Astrocyte (in vitro differentiated cells and primary cell): ENCODE measurements around the gene MOB1B. TPM values are rescaled to one million over a fixed set of nuclear protein-coding genes. Genes with fewer than 3 reads are reported as not detected.

Source experiments
- DNase-seq: peaks from one replicate; pipeline ENCODE4 v3.0.0-alpha.2; 2010; ENCODE audit warnings: low read depth
- FAIRE-seq: peaks from 2 replicates; lab custom pipeline; 2011; peaks lifted over from hg19 to GRCh38; lab: Jason Lieb, UNC
- H2AFZ ChIP-seq: 2 replicates; pipeline ENCODE4 v1.6.0; 2012; ENCODE audit warnings: low read depth, low read length, inconsistent platforms
- H3K27ac ChIP-seq: 2 replicates; pipeline ENCODE4 v1.5.1; 2011; ENCODE audit warnings: low read depth, low read length, inconsistent platforms
- H3K27me3 ChIP-seq: 2 replicates; pipeline ENCODE4 v1.6.0; 2011; ENCODE audit warnings: low read length, inconsistent platforms; ENCODE audit not compliant: insufficient read depth
- H3K36me3 ChIP-seq: 2 replicates; pipeline ENCODE4 v1.5.1; 2011; ENCODE audit warnings: low read length, inconsistent platforms; ENCODE audit not compliant: insufficient read depth
- H3K4me1 ChIP-seq: 2 replicates; pipeline ENCODE4 v1.5.1; 2011; ENCODE audit warnings: low read length, inconsistent platforms; ENCODE audit not compliant: insufficient read depth
- H3K4me2 ChIP-seq: 2 replicates; pipeline ENCODE4 v1.6.0; 2012; ENCODE audit warnings: low read length, inconsistent platforms
- H3K4me3 ChIP-seq: 2 replicates; pipeline ENCODE4 v1.5.1; 2011; ENCODE audit warnings: low read depth, mild to moderate bottlenecking, low read length, inconsistent platforms; ENCODE audit not compliant: insufficient read depth
- H3K79me2 ChIP-seq: 2 replicates; pipeline ENCODE4 v1.6.0; 2012; ENCODE audit warnings: mild to moderate bottlenecking, low read length, inconsistent platforms; ENCODE audit not compliant: insufficient read depth
- H3K9ac ChIP-seq: 2 replicates; pipeline ENCODE4 v1.6.0; 2012; ENCODE audit warnings: mild to moderate bottlenecking, low read length, inconsistent platforms
- H3K9me3 ChIP-seq: 2 replicates; pipeline ENCODE4 v1.5.1; 2012; ENCODE audit warnings: low read depth, mild to moderate bottlenecking, low read length, inconsistent platforms; ENCODE audit not compliant: insufficient read depth
- H4K20me1 ChIP-seq: 2 replicates; pipeline ENCODE4 v1.6.0; 2012; ENCODE audit warnings: low read length, inconsistent platforms; ENCODE audit not compliant: insufficient read depth
- H3K27ac Mint-ChIP-seq: one replicate; pipeline ENCODE4 v1.8.0; 2021; ENCODE audit warnings: mild to moderate bottlenecking, mixed read lengths; ENCODE audit not compliant: unreplicated experiment
- H3K27me3 Mint-ChIP-seq: one replicate; pipeline ENCODE4 v1.8.0; 2021; ENCODE audit warnings: low read depth, mixed read lengths; ENCODE audit not compliant: unreplicated experiment
- H3K36me3 Mint-ChIP-seq: one replicate; pipeline ENCODE4 v1.8.0; 2021; ENCODE audit warnings: low read depth, mixed read lengths; ENCODE audit not compliant: unreplicated experiment
- H3K4me1 Mint-ChIP-seq: one replicate; pipeline ENCODE4 v1.8.0; 2021; ENCODE audit warnings: low read depth, mixed read lengths; ENCODE audit not compliant: unreplicated experiment
- H3K4me3 Mint-ChIP-seq: one replicate; pipeline ENCODE4 v1.8.0; 2021; ENCODE audit warnings: mild to moderate bottlenecking, moderate library complexity, mixed read lengths; ENCODE audit not compliant: unreplicated experiment
- H3K9me3 Mint-ChIP-seq: one replicate; pipeline ENCODE4 v1.8.0; 2021; ENCODE audit warnings: mild to moderate bottlenecking, mixed read lengths; ENCODE audit not compliant: unreplicated experiment
- EZH2 ChIP-seq: IDR thresholded peaks from 2 replicates; pipeline ENCODE4 v1.6.1; 2012; ENCODE audit warnings: mild to moderate bottlenecking, low read length, inconsistent platforms; ENCODE audit not compliant: insufficient read depth
- total RNA-seq: library from RNA; stranded (reverse); gene quantifications from 2 replicates; pipeline ENCODE4 v1.2.1, GENCODE V29; 2021
- TF ChIP-seq, protein P1 (sequence below): IDR thresholded peaks from 2 replicates; pipeline ENCODE4 v1.5.1; 2011; ENCODE audit warnings: low read depth, mild to moderate bottlenecking, inconsistent platforms, low read length, moderate library complexity; ENCODE audit not compliant: insufficient read depth

MOB1B gene
- total RNA-seq, 1 donor from 2014 or later = 40.6 TPM

DNA sequence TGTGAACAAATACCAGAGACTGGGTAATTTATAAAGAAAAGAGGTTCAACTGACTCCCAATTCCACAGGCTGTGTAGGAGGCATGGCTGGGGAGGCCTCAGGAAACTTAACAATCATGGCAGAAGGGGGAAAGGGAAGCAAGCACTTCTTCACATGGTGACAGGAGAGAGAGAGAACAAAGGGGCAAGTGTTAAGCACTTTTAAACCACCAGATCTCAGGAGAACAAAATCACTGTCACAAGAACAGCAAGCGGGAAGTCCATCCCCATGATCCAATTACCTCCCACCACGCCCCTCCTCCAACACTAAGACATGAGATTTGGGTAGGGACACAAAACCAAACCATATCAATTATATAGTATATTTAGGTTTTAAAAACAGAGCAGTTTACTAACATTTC, 30.8 kb downstream of the MOB1B start:
- Histone ChIP-seq H3K4me2 (no peak overlapping the region), H3K27me3 (no peaks in the 10 kb centered on the region), H3K9me3 (no peaks in the 10 kb centered on the region), H3K36me3 (no peaks in the 10 kb centered on the region), H2AFZ (no peak overlapping the region), H3K4me3 (no peak overlapping the region), H3K4me1 (peaks cover 1% of the 10 kb centered on the region), H4K20me1 (peaks cover 47% of the 10 kb centered on the region), H3K9ac (no peak overlapping the region), H3K79me2 (peaks cover 91% of the 10 kb centered on the region), H3K27ac (no peak overlapping the region)
- no peak overlapping the region for H3K27ac Mint-ChIP-seq
- no peaks in the 10 kb centered on the region for H3K27me3 Mint-ChIP-seq
- no peaks in the 10 kb centered on the region for H3K36me3 Mint-ChIP-seq
- H3K4me1 Mint-ChIP-seq = peaks cover 5% of the 10 kb centered on the region
- H3K9me3 Mint-ChIP-seq = no peaks in the 10 kb centered on the region
- no peak for FAIRE-seq
- TF ChIP-seq, protein P1, sequence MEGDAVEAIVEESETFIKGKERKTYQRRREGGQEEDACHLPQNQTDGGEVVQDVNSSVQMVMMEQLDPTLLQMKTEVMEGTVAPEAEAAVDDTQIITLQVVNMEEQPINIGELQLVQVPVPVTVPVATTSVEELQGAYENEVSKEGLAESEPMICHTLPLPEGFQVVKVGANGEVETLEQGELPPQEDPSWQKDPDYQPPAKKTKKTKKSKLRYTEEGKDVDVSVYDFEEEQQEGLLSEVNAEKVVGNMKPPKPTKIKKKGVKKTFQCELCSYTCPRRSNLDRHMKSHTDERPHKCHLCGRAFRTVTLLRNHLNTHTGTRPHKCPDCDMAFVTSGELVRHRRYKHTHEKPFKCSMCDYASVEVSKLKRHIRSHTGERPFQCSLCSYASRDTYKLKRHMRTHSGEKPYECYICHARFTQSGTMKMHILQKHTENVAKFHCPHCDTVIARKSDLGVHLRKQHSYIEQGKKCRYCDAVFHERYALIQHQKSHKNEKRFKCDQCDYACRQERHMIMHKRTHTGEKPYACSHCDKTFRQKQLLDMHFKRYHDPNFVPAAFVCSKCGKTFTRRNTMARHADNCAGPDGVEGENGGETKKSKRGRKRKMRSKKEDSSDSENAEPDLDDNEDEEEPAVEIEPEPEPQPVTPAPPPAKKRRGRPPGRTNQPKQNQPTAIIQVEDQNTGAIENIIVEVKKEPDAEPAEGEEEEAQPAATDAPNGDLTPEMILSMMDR = no peak
- no peak for TF ChIP-seq EZH2
- DNase-seq = no peak
- no peak overlapping the region for H3K4me3 Mint-ChIP-seq

DNA sequence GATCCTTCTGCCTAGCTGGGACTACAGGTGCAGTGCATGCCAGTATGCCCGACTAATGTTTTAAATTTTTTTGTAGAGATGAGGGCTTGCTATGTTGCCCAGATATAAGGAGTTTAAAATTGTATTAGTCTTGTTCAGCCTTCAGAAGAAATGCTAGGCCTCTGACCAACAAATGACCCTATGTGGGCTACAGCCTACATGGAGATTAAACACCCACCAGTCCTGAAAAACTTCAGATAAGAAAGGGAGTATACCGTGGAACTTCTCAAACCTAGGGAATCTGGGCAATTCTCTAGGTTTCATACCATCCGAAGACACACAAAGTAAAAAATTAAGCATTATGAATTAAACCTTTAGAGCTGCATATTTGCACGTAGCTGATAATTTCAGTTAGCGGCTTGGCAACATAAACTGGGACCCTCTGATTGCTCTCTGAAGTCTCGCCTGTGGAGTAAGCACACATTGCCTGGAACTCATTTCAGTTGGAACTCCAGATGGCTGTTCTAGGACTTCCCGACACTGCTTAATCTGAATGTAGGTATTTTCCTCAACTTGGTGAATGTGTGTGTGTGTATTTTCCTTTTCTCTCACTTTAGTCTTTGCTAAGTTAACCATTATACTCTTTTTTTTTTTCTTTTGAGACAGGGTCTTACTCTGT, 33.0 kb downstream of the MOB1B start:
- Mint-ChIP-seq H3K36me3 (no peaks in the 10 kb centered on the region), H3K9me3 (no peaks in the 10 kb centered on the region), H3K27me3 (no peaks in the 10 kb centered on the region), H3K4me1 (peaks cover 4% of the 10 kb centered on the region), H3K27ac (no peak overlapping the region), H3K4me3 (no peak overlapping the region)
- DNase-seq (peak; percentile 41), FAIRE-seq (no peak)
- no peaks in the 10 kb centered on the region for H3K4me1 ChIP-seq
- H3K27me3 ChIP-seq = no peaks in the 10 kb centered on the region
- no peak overlapping the region for H3K9ac ChIP-seq
- H3K79me2 ChIP-seq = peaks cover 92% of the 10 kb centered on the region
- peaks cover 53% of the 10 kb centered on the region for H4K20me1 ChIP-seq
- TF ChIP-seq EZH2 = no peak
- TF ChIP-seq, protein P1 = no peak
- H3K4me2 ChIP-seq = no peak overlapping the region
- H3K36me3 ChIP-seq = no peaks in the 10 kb centered on the region
- no peaks in the 10 kb centered on the region for H3K9me3 ChIP-seq
- H3K27ac ChIP-seq = no peak overlapping the region
- H3K4me3 ChIP-seq = no peak overlapping the region
- no peak overlapping the region for H2AFZ ChIP-seq

DNA sequence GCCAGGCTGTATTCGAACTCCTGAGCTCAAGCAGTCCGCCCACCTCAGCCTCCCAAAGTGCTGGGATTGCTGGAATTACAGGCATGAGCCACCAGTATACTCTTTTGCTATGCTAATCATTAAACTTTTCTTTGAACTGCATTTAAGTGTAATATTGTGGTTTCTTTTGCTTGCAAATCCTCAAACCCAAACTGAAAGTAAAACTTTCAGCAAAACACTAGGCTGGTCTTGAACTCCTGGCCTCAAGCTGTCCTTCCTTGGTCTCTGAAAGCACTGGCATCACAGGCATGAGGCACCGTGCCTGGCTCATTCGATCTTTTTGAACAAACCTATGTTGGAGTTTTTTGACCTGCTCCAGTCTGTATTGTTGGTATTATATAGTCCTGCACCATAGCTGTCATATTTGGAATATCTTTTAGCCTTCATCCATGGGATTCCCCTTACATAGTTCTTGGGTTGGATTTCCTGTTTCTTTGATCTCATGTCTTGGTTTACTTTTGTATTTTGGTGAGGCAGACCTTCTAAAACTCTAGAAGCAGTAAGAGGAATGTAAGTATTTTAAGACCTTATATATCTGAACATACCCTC, 34.1 kb downstream of the MOB1B start:
- Mint-ChIP-seq H3K9me3 (no peaks in the 10 kb centered on the region), H3K36me3 (no peaks in the 10 kb centered on the region), H3K4me3 (no peak overlapping the region), H3K27ac (no peak overlapping the region), H3K27me3 (no peaks in the 10 kb centered on the region), H3K4me1 (peaks cover 1% of the 10 kb centered on the region)
- Histone ChIP-seq H3K4me3 (no peak overlapping the region), H3K27me3 (no peaks in the 10 kb centered on the region), H2AFZ (no peak overlapping the region), H3K36me3 (no peaks in the 10 kb centered on the region), H3K4me2 (peak overlapping the region; percentile 21), H3K4me1 (no peaks in the 10 kb centered on the region), H3K9me3 (no peaks in the 10 kb centered on the region), H3K9ac (no peak overlapping the region), H3K27ac (no peak overlapping the region), H4K20me1 (peaks cover 44% of the 10 kb centered on the region), H3K79me2 (peaks cover 90% of the 10 kb centered on the region)
- DNase-seq (peak; percentile 37), FAIRE-seq (no peak)
- TF ChIP-seq, protein P1 = no peak
- TF ChIP-seq EZH2 = no peak
